CD4-positive, alpha-beta T cell treated with Interferon gamma for 1 hour (primary cell): Measurements from ENCODE around the gene EYA2.

Source experiments
- DNase-seq: peaks from one replicate; pipeline ENCODE4 v3.0.0-alpha.2; 2020

The EYA2 gene

DNA sequence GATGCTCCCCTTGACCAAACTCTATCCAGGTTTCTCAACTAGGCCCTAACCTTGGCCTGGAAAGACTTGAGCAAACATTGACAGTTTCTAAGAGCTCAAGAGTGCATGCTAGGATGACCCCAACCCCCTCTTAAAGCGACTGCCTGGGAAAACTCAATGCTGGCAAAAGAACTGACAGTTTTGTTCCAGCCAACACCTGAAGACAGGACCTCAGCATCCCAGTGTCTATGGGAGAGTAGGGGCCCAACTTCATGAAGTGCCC, 341.9 kb downstream of the EYA2 start:
- DNase-seq = no peak

- DNase-seq = no peak
Measured at GRCh38 chr20:47237715-47238114, 343.1 kb downstream of the EYA2 start.
